ENCODE results near the gene CD37.

DNA sequence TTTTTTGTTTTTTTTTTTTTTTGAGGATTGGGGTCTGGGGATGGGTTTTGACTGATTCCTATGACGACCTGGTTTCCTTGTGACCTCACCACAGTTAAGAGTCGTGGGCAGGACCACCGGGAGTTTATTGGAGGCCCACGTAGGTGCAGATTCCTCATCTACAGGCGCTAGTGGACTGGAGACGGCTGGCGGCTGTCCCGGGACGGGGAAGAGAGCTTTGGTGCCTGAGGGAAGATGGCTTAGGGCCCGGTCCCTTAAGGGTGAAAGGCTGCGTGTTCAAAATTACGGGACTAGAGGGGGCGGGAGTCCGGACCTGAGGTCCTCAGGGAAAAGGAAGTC, 27.7 kb downstream of the CD37 start:
- TF ChIP-seq EZH2 (IDR thresholded peaks at IDR 0.05) (no peak), POLR2AphosphoS5 (IDR thresholded peaks at IDR 0.05; ENCODE audit: borderline replicate concordance, low read depth, low read length) (no peak), FOXP2 (optimal IDR thresholded peaks at IDR 0.05; ENCODE audit: control extremely low read depth, extremely low read length, insufficient read depth) (no peak)
